Epidermal melanocyte (primary cell): Measurements from ENCODE around the gene ALS2CL.

Experiments used
- DNase-seq: peaks from one replicate; pipeline ENCODE4 v3.0.0; 2011; ENCODE audit warnings: low spot score; ENCODE audit not compliant: insufficient read length

Gene ALS2CL

GRCh38 chr3:46664971-46665762 lies 28.3 kb downstream of the ALS2CL start:
- no peak for DNase-seq

- DNase-seq, result no peak
Observed at GRCh38 chr3:46664188-46664970, 29.1 kb downstream of the ALS2CL start.

- no peak for DNase-seq
Observed at GRCh38 chr3:46663591-46664135, 29.8 kb downstream of the ALS2CL start.

- DNase-seq, result no peak
Observed at GRCh38 chr3:46662771-46663551, 30.5 kb downstream of the ALS2CL start.

- DNase-seq, result no peak
Observed at GRCh38 chr3:46661776-46662766, 31.4 kb downstream of the ALS2CL start.

- DNase-seq, result no peak
Observed at GRCh38 chr3:46660543-46661523, 32.6 kb downstream of the ALS2CL start.

GRCh38 chr3:46660003-46660402 lies 33.5 kb downstream of the ALS2CL start:
- DNase-seq, result no peak

GRCh38 chr3:46659285-46659684 lies 34.2 kb downstream of the ALS2CL start:
- DNase-seq, result no peak

GRCh38 chr3:46656778-46657556 lies 36.5 kb downstream of the ALS2CL start:
- no peak for DNase-seq

- DNase-seq, result no peak
Observed at GRCh38 chr3:46655271-46655670, 38.2 kb downstream of the ALS2CL start.

- no peak for DNase-seq
Observed at GRCh38 chr3:46651084-46651483, 42.4 kb downstream of the ALS2CL start.

GRCh38 chr3:46649436-46649835 lies 44.0 kb downstream of the ALS2CL start:
- DNase-seq, result no peak

- no peak for DNase-seq
Observed at GRCh38 chr3:46648096-46648495, 45.4 kb downstream of the ALS2CL start.

GRCh38 chr3:46646700-46647099 lies 46.8 kb downstream of the ALS2CL start:
- DNase-seq, result no peak

GRCh38 chr3:46643701-46644100 lies 49.8 kb downstream of the ALS2CL start:
- DNase-seq, result no peak

- DNase-seq, result no peak
Observed at GRCh38 chr3:46642971-46643370, 50.5 kb downstream of the ALS2CL start.

- no peak for DNase-seq
Observed at GRCh38 chr3:46640927-46641326, 52.6 kb downstream of the ALS2CL start.

- DNase-seq, result no peak
Observed at GRCh38 chr3:46639221-46639620, 54.3 kb downstream of the ALS2CL start.
